ENCODE measurements around the gene VAV1.

The VAV1 gene

DNA sequence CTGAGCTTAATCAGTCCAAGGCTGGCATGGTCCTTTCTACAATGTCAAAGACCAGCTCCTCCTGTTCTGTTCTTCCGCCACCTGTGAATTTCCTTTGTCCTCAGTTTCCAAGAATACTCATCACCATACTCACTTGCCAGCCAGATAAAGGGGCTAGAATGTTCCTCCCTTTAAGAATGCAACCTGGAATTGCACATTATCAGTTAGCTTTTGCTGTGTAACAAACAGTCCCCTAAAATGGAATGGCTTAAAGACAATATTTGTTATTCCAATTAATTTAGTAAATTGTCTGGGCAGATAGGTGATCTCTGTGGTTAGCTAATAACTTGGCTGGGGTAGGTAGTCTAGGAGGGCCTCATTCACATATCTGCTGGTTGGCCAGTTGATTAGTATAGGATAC lies 36.0 kb downstream of the VAV1 start:
- Histone ChIP-seq H3K4me3 (ENCODE audit: low read depth, low read length, poor library complexity, severe bottlenecking) (no peak overlapping the region), H3K4me2 (ENCODE audit: low read length) (no peak overlapping the region), H4K20me1 (ENCODE audit: insufficient read depth, low read length) (no peaks in the 10 kb centered on the region), H3K27me3 (ENCODE audit: insufficient read depth, low read length) (no peaks in the 10 kb centered on the region), H3F3A (ENCODE audit: insufficient read depth, low read length) (no peaks in the 10 kb centered on the region), H3K4me1 (ENCODE audit: insufficient read depth, low read length, severe bottlenecking) (peaks cover 7% of the 10 kb centered on the region), H3K9me2 (ENCODE audit: low read depth, low read length) (no peaks in the 10 kb centered on the region), H3K9me3 (ENCODE audit: low read length) (no peaks in the 10 kb centered on the region), H3K9ac (ENCODE audit: low read length) (no peak overlapping the region), H3K27ac (ENCODE audit: low read depth, low read length, poor library complexity, severe bottlenecking) (no peak overlapping the region), H2AFZ (ENCODE audit: low read length) (no peak overlapping the region), H3K36me3 (ENCODE audit: insufficient read depth, low read length) (peaks cover 37% of the 10 kb centered on the region; the same call in 1 of the 2 replicates), H3K79me2 (ENCODE audit: insufficient read depth, low read length) (peaks cover 52% of the 10 kb centered on the region)
- no peak for TF ChIP-seq EZH2 (IDR thresholded peaks at IDR 0.05; ENCODE audit: borderline replicate concordance, low read length)
- TF ChIP-seq, protein P1, sequence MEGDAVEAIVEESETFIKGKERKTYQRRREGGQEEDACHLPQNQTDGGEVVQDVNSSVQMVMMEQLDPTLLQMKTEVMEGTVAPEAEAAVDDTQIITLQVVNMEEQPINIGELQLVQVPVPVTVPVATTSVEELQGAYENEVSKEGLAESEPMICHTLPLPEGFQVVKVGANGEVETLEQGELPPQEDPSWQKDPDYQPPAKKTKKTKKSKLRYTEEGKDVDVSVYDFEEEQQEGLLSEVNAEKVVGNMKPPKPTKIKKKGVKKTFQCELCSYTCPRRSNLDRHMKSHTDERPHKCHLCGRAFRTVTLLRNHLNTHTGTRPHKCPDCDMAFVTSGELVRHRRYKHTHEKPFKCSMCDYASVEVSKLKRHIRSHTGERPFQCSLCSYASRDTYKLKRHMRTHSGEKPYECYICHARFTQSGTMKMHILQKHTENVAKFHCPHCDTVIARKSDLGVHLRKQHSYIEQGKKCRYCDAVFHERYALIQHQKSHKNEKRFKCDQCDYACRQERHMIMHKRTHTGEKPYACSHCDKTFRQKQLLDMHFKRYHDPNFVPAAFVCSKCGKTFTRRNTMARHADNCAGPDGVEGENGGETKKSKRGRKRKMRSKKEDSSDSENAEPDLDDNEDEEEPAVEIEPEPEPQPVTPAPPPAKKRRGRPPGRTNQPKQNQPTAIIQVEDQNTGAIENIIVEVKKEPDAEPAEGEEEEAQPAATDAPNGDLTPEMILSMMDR (IDR thresholded peaks at IDR 0.05; ENCODE audit: low read length): no peak

DNA sequence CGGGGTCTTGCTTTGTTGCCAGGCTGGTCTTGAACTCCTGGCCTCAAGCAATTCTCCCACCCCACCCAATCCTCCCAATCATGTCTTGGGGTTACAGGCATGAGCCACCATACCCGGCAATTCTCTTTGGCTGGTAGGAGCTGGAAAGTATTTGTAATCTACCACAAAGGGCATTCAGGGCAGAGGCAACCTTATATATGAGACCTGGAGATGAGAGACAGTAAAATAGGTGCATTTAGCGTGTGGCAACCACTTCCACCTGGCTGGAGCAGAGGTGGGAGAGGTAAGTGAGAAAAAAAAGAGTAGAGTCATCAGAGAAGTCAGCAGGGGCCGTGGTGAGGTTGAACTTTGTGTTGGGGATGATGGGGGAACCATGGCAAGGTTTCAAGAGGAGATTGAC lies 36.8 kb downstream of the VAV1 start:
- Histone ChIP-seq H2AFZ (ENCODE audit: low read length) (no peak overlapping the region), H3F3A (ENCODE audit: insufficient read depth, low read length) (no peaks in the 10 kb centered on the region), H3K36me3 (ENCODE audit: insufficient read depth, low read length) (peaks cover 37% of the 10 kb centered on the region; the same call in 1 of the 2 replicates), H3K4me3 (ENCODE audit: low read depth, low read length, poor library complexity, severe bottlenecking) (no peak overlapping the region), H3K9me2 (ENCODE audit: low read depth, low read length) (no peaks in the 10 kb centered on the region), H3K9me3 (ENCODE audit: low read length) (no peaks in the 10 kb centered on the region), H3K27me3 (ENCODE audit: insufficient read depth, low read length) (no peaks in the 10 kb centered on the region), H3K4me1 (ENCODE audit: insufficient read depth, low read length, severe bottlenecking) (no peaks in the 10 kb centered on the region), H3K9ac (ENCODE audit: low read length) (no peak overlapping the region), H3K79me2 (ENCODE audit: insufficient read depth, low read length) (peaks cover 48% of the 10 kb centered on the region), H3K27ac (ENCODE audit: low read depth, low read length, poor library complexity, severe bottlenecking) (no peak overlapping the region), H4K20me1 (ENCODE audit: insufficient read depth, low read length) (no peaks in the 10 kb centered on the region), H3K4me2 (ENCODE audit: low read length) (no peak overlapping the region)
- TF ChIP-seq, protein P1 (IDR thresholded peaks at IDR 0.05; ENCODE audit: low read length): no peak
- TF ChIP-seq EZH2 (IDR thresholded peaks at IDR 0.05; ENCODE audit: borderline replicate concordance, low read length): no peak

DNA sequence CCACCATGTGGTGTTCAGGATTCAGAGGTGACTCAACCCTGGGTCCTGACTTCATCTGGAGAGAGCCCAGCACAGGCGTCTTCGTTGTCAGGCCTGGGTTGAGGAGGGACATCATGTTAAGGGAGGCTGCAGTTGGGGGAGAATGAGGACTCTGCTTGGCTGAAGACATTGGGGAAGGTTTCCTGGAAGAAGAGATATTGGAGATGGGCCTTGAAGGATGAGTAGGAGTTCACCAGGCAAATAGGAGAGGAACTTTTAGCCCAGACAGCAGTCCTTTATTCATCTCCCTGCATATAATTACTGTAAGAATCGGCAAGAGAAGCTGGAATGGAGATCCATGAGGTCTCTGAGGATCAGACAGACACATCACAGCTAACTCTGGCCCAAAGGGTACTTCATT lies 38.9 kb downstream of the VAV1 start:
- no peaks in the 10 kb centered on the region for H3K4me1 ChIP-seq (ENCODE audit: insufficient read depth, low read length, severe bottlenecking)
- H3K9ac ChIP-seq (ENCODE audit: low read length): no peak overlapping the region
- no peak overlapping the region for H3K4me3 ChIP-seq (ENCODE audit: low read depth, low read length, poor library complexity, severe bottlenecking)
- no peaks in the 10 kb centered on the region for H3K27me3 ChIP-seq (ENCODE audit: insufficient read depth, low read length)
- no peaks in the 10 kb centered on the region for H3K9me3 ChIP-seq (ENCODE audit: low read length)
- H3F3A ChIP-seq (ENCODE audit: insufficient read depth, low read length): no peaks in the 10 kb centered on the region
- no peak overlapping the region for H2AFZ ChIP-seq (ENCODE audit: low read length)
- TF ChIP-seq, protein P1 (IDR thresholded peaks at IDR 0.05; ENCODE audit: low read length): no peak
- no peak for TF ChIP-seq EZH2 (IDR thresholded peaks at IDR 0.05; ENCODE audit: borderline replicate concordance, low read length)
- H3K36me3 ChIP-seq (ENCODE audit: insufficient read depth, low read length): peaks cover 46% of the 10 kb centered on the region; the same call in 1 of the 2 replicates
- H3K27ac ChIP-seq (ENCODE audit: low read depth, low read length, poor library complexity, severe bottlenecking): no peak overlapping the region
- H3K79me2 ChIP-seq (ENCODE audit: insufficient read depth, low read length): peaks cover 61% of the 10 kb centered on the region
- no peaks in the 10 kb centered on the region for H4K20me1 ChIP-seq (ENCODE audit: insufficient read depth, low read length)
- H3K9me2 ChIP-seq (ENCODE audit: low read depth, low read length): no peaks in the 10 kb centered on the region
- no peak overlapping the region for H3K4me2 ChIP-seq (ENCODE audit: low read length)
